GM23248 (cell line): ENCODE measurements around the gene PLPPR2.

Experiments
- EZH2 ChIP-seq: fragments of 200-600 bp; sonication (generic); IDR thresholded peaks from 2 replicates; pipeline ENCODE4 v1.6.1; 2018; ENCODE audit warnings: antibody characterized with exemption, mild to moderate bottlenecking; ENCODE audit not compliant: insufficient read depth, poor library complexity, severe bottlenecking
- EZH2phosphoT487 ChIP-seq: fragments of 200-600 bp; sonication (generic); IDR thresholded peaks from 2 replicates; pipeline ENCODE4 v1.6.1; 2018; ENCODE audit warnings: antibody characterized with exemption, moderate library complexity, mild to moderate bottlenecking, low read depth; ENCODE audit not compliant: insufficient read depth

- TF ChIP-seq EZH2phosphoT487, result no peak
- no peak for TF ChIP-seq EZH2
Observed at GRCh38 chr19:11321191-11322126, 33.8 kb upstream of the PLPPR2 start.
